Neural cell (in vitro differentiated cells): ENCODE measurements around the gene CNTN4. TPM values are rescaled to one million over a fixed set of nuclear protein-coding genes. Genes with fewer than 3 reads are reported as not detected.

Experiments
- H2AFZ ChIP-seq: fragments of 200-600, 300-800 bp; sonication (generic), shearing (Covaris generic); 2 replicates; pipeline ENCODE4 v1.6.0; 2014; ENCODE audit warnings: low read depth, mild to moderate bottlenecking, antibody characterized with exemption, low read length, moderate library complexity
- H3F3A ChIP-seq: fragments of 200-600 bp; shearing (Covaris generic); 2 replicates; pipeline ENCODE4 v1.6.1; 2016; ENCODE audit warnings: mild to moderate bottlenecking, moderate library complexity, mixed read lengths, antibody characterized with exemption, low read length; ENCODE audit not compliant: insufficient read depth, poor library complexity, severe bottlenecking
- H3K27ac ChIP-seq: fragments of 200-600, 300-800 bp; sonication (generic), shearing (Covaris generic); 2 replicates; pipeline ENCODE4 v1.5.1; 2014; ENCODE audit warnings: mild to moderate bottlenecking, low read length, moderate library complexity
- H3K27me3 ChIP-seq: fragments of 300-800, 200-600 bp; sonication (generic), shearing (Covaris generic); 2 replicates; pipeline ENCODE4 v1.6.0; 2014; ENCODE audit warnings: mild to moderate bottlenecking, low read depth, low read length, moderate library complexity; ENCODE audit not compliant: insufficient read depth
- H3K36me3 ChIP-seq: fragments of 300-800, 200-600 bp; sonication (generic), shearing (Covaris generic); 2 replicates; pipeline ENCODE4 v1.5.1; 2014; ENCODE audit warnings: mild to moderate bottlenecking, antibody characterized with exemption, low read length, moderate library complexity; ENCODE audit not compliant: insufficient read depth
- H3K4me2 ChIP-seq: fragments of 300-800, 200-600 bp; sonication (generic), shearing (Covaris generic); 2 replicates; pipeline ENCODE4 v1.6.0; 2014; ENCODE audit warnings: mild to moderate bottlenecking, low read length
- H3K4me3 ChIP-seq: fragments of 300-800, 200-600 bp; sonication (generic), shearing (Covaris generic); 2 replicates; pipeline ENCODE4 v1.5.1; 2014; ENCODE audit warnings: mild to moderate bottlenecking, low read length, moderate library complexity
- H3K79me2 ChIP-seq: fragments of 200-600 bp; shearing (Covaris generic); replicated peaks from 2 replicates; pipeline ENCODE4 v1.6.0; 2014; ENCODE audit warnings: mild to moderate bottlenecking, low read length, moderate library complexity; ENCODE audit not compliant: insufficient read depth
- H3K9ac ChIP-seq: fragments of 300-800, 200-600 bp; sonication (generic), shearing (Covaris generic); 2 replicates; pipeline ENCODE4 v1.6.1; 2016; ENCODE audit warnings: mild to moderate bottlenecking, low read length, mixed read lengths
- H3K9me2 ChIP-seq: fragments of 200-600 bp; shearing (Covaris generic); 2 replicates; pipeline ENCODE4 v1.6.1; 2016; ENCODE audit warnings: mild to moderate bottlenecking, low read length, mixed read lengths; ENCODE audit not compliant: insufficient read depth
- H3K9me3 ChIP-seq: fragments of 200-600, 300-800 bp; sonication (generic), shearing (Covaris generic); 2 replicates; pipeline ENCODE4 v1.6.1; 2016; ENCODE audit warnings: mild to moderate bottlenecking, mixed run types, low read length, moderate library complexity, mixed read lengths
- H4K20me1 ChIP-seq: fragments of 200-600 bp; shearing (Covaris generic); 2 replicates; pipeline ENCODE4 v1.6.1; 2016; ENCODE audit warnings: mild to moderate bottlenecking, mixed run types; ENCODE audit not compliant: insufficient read depth
- EP300 ChIP-seq: fragments of 450-650 bp; conservative IDR thresholded peaks from 2 replicates; pipeline ENCODE4 v1.6.1; 2014; ENCODE audit warnings: antibody characterized with exemption, mild to moderate bottlenecking, moderate library complexity; ENCODE audit not compliant: poor library complexity, severe bottlenecking
- EZH2 ChIP-seq: fragments of 200-600, 300-800 bp; shearing (Covaris generic), sonication (generic); IDR thresholded peaks from 2 replicates; pipeline ENCODE4 v1.6.1; 2014; ENCODE audit warnings: antibody characterized with exemption, low read length, borderline replicate concordance, mild to moderate bottlenecking; ENCODE audit not compliant: insufficient read depth, poor library complexity, severe bottlenecking
- MXI1 ChIP-seq: fragments of 450-650 bp; conservative IDR thresholded peaks from 2 replicates; pipeline ENCODE4 v1.6.1; 2014; ENCODE audit warnings: antibody characterized with exemption, mild to moderate bottlenecking; ENCODE audit not compliant: poor library complexity, severe bottlenecking
- POLR2AphosphoS5 ChIP-seq: IDR thresholded peaks from 2 replicates; pipeline ENCODE4 v1.6.1; 2012
- RAD21 ChIP-seq: fragments of 450-650 bp; conservative IDR thresholded peaks from 2 replicates; pipeline ENCODE4 v1.6.1; 2014; ENCODE audit warnings: antibody characterized with exemption, mild to moderate bottlenecking, moderate library complexity
- SMC3 ChIP-seq: fragments of 450-650 bp; conservative IDR thresholded peaks from 2 replicates; pipeline ENCODE4 v1.6.1; 2014; ENCODE audit warnings: antibody characterized with exemption, mild to moderate bottlenecking, moderate library complexity; ENCODE audit not compliant: poor library complexity
- TAF1 ChIP-seq: IDR thresholded peaks from 2 replicates; pipeline ENCODE4 v1.6.1; 2012; ENCODE audit warnings: low read depth
- polyA plus RNA-seq: library from polyadenylated mRNA; depleted of rRNA; stranded (reverse); fragments of >200 nt; gene quantifications from 2 replicates; pipeline ENCODE4 v1.2.3, GENCODE V29; 2014
- TF ChIP-seq, protein P1 (sequence below): fragments of 450-650 bp; IDR thresholded peaks from 2 replicates; pipeline ENCODE4 v1.5.1; 2014; ENCODE audit warnings: antibody characterized with exemption, mild to moderate bottlenecking, moderate library complexity; ENCODE audit not compliant: poor library complexity, severe bottlenecking
- TF ChIP-seq, protein P2 (sequence below): IDR thresholded peaks from 2 replicates; pipeline ENCODE4 v1.6.1; 2012; ENCODE audit warnings: borderline replicate concordance

The CNTN4 gene
- polyA plus RNA-seq, 1 donor from 2014 or later: 10.6 TPM

DNA sequence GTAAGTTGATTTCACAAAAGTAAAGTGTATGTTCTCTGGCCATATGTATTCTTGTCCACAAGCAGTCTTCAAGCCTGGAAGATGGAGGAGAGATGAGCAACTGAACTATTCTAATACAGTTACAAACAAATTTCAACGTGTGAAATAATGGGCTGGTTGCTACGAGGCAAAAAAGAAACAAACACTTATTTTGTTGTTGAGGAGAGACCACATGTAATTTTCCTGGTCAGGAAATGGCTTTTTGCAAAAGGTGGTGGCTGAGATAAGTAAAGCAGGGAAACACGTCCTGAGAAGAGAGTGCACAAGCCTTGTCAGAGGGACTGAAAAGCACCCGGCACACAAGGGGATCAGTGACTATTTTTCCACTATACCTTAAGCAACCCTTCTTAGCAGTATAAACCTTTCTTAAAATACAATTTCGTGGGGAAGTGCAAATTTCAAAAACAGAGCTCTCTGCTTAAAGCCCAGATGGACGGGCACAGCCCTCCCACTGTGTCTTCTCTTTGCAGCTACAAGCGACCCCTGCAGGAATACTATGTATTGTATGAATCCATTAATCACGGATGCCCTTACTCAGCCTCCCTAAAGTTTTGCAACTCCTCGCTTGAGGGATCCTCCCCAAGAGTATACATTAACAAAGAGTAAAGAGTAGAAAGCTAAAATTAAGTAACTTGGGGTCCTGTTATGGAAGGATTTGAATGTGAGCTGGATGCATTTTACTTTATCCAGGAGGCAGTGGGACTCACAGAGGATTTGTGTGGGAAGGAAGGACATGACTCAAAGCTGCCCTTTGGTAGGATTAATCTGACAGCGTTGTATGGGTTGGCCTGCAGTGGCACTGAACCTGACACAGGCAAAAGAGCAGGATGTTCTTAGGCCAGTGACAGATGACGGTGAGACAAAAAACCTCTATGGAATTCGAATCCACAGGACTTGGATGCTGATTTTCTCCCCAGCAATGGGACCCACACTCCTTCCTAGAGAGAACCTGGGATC is 757.8 kb downstream of the CNTN4 start:
- Histone ChIP-seq H3K9me3 (no peaks in the 10 kb centered on the region), H3K79me2 (no peaks in the 10 kb centered on the region), H3K9ac (no peak overlapping the region), H2AFZ (no peak overlapping the region), H3K36me3 (no peaks in the 10 kb centered on the region), H3K4me3 (no peak overlapping the region), H3K27ac (no peak overlapping the region), H4K20me1 (no peaks in the 10 kb centered on the region), H3F3A (no peaks in the 10 kb centered on the region), H3K9me2 (no peaks in the 10 kb centered on the region), H3K4me2 (no peak overlapping the region), H3K27me3 (no peaks in the 10 kb centered on the region)
- TF ChIP-seq EZH2 (no peak), EP300 (no peak), POLR2AphosphoS5 (no peak), RAD21 (no peak), MXI1 (no peak), SMC3 (no peak)
- TF ChIP-seq, protein P1, sequence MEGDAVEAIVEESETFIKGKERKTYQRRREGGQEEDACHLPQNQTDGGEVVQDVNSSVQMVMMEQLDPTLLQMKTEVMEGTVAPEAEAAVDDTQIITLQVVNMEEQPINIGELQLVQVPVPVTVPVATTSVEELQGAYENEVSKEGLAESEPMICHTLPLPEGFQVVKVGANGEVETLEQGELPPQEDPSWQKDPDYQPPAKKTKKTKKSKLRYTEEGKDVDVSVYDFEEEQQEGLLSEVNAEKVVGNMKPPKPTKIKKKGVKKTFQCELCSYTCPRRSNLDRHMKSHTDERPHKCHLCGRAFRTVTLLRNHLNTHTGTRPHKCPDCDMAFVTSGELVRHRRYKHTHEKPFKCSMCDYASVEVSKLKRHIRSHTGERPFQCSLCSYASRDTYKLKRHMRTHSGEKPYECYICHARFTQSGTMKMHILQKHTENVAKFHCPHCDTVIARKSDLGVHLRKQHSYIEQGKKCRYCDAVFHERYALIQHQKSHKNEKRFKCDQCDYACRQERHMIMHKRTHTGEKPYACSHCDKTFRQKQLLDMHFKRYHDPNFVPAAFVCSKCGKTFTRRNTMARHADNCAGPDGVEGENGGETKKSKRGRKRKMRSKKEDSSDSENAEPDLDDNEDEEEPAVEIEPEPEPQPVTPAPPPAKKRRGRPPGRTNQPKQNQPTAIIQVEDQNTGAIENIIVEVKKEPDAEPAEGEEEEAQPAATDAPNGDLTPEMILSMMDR: no peak

DNA sequence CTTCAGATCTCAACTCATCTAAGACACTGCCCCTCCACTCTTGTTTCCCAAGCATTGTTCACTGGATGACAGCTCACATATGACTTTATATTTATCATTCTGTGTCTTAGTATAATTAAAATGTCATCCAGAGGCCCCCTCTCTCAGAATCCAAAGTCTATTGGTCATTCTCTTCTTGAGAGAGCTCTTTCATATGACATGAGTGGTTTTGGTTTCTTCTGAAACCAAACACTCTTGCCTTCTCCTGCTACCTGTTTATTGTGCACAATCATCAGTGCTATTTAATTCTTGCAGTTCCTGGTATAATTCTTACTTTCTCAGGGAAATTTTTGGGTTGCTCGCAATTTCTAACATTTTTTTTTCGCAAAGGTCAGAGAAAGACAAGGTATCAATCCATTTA is 762.0 kb downstream of the CNTN4 start:
- Histone ChIP-seq H3K4me2 (no peak overlapping the region), H3K9me3 (no peaks in the 10 kb centered on the region), H2AFZ (no peak overlapping the region), H3K9ac (no peak overlapping the region), H3K27me3 (no peaks in the 10 kb centered on the region), H3K4me3 (no peak overlapping the region), H4K20me1 (no peaks in the 10 kb centered on the region), H3K27ac (no peak overlapping the region), H3F3A (no peaks in the 10 kb centered on the region), H3K79me2 (no peaks in the 10 kb centered on the region), H3K9me2 (no peaks in the 10 kb centered on the region), H3K36me3 (no peaks in the 10 kb centered on the region)
- no peak for TF ChIP-seq EP300
- TF ChIP-seq, protein P2, sequence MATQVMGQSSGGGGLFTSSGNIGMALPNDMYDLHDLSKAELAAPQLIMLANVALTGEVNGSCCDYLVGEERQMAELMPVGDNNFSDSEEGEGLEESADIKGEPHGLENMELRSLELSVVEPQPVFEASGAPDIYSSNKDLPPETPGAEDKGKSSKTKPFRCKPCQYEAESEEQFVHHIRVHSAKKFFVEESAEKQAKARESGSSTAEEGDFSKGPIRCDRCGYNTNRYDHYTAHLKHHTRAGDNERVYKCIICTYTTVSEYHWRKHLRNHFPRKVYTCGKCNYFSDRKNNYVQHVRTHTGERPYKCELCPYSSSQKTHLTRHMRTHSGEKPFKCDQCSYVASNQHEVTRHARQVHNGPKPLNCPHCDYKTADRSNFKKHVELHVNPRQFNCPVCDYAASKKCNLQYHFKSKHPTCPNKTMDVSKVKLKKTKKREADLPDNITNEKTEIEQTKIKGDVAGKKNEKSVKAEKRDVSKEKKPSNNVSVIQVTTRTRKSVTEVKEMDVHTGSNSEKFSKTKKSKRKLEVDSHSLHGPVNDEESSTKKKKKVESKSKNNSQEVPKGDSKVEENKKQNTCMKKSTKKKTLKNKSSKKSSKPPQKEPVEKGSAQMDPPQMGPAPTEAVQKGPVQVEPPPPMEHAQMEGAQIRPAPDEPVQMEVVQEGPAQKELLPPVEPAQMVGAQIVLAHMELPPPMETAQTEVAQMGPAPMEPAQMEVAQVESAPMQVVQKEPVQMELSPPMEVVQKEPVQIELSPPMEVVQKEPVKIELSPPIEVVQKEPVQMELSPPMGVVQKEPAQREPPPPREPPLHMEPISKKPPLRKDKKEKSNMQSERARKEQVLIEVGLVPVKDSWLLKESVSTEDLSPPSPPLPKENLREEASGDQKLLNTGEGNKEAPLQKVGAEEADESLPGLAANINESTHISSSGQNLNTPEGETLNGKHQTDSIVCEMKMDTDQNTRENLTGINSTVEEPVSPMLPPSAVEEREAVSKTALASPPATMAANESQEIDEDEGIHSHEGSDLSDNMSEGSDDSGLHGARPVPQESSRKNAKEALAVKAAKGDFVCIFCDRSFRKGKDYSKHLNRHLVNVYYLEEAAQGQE: no peak
- TF ChIP-seq RAD21: no peak
- TF ChIP-seq MXI1: no peak
- no peak for TF ChIP-seq EZH2
- no peak for TF ChIP-seq POLR2AphosphoS5
- TF ChIP-seq TAF1: no peak
- TF ChIP-seq SMC3: no peak
- TF ChIP-seq, protein P1: no peak
